Bronchial epithelial cell (primary cell): ENCODE data around the gene ERP44. TPM values are rescaled to one million over a fixed set of nuclear protein-coding genes. Genes with fewer than 3 reads are reported as not detected.
"Not testable (repeated sequence)": the region's sequence is repeated elsewhere in the genome, so short reads cannot be mapped to it uniquely, and the experiment has no call there.

ENCODE experiments used
- DNase-seq: peaks from one replicate; pipeline ENCODE4 v3.0.0-alpha.2; 2010; ENCODE audit warnings: low read depth
- FAIRE-seq: peaks from 2 replicates; lab custom pipeline; 2011; peaks lifted over from hg19 to GRCh38; lab: Jason Lieb, UNC
- H3K27me3 ChIP-seq: 2 replicates; pipeline ENCODE4 v1.5.1; 2011; ENCODE audit warnings: low read length; ENCODE audit not compliant: control insufficient read depth, insufficient read depth
- H3K36me3 ChIP-seq: 2 replicates; pipeline ENCODE4 v1.5.1; 2011; ENCODE audit warnings: low read length; ENCODE audit not compliant: control insufficient read depth, insufficient read depth
- H3K4me3 ChIP-seq: 2 replicates; pipeline ENCODE4 v1.5.1; 2011; ENCODE audit warnings: mild to moderate bottlenecking, low read depth, low read length, control low read depth
- CTCF ChIP-seq: IDR thresholded peaks from 2 replicates; pipeline ENCODE4 v1.5.1; 2011; ENCODE audit warnings: mild to moderate bottlenecking, moderate library complexity, low read length, control low read depth, inconsistent platforms; ENCODE audit not compliant: insufficient read depth, severe bottlenecking
- total RNA-seq: library from RNA; depleted of rRNA; stranded (reverse); fragments of >200 nt; gene quantifications from 2 replicates; pipeline ENCODE4 v1.2.1, GENCODE V29; 2014

Gene ERP44
- total RNA-seq, 1 donor from 2014 or later: 6.6 TPM

GRCh38 chr9:100096378-100096916, 2.4 kb downstream of the ERP44 start:
- Histone ChIP-seq H3K4me3 (no peak overlapping the region), H3K36me3 (peaks cover 1% of the 10 kb centered on the region), H3K27me3 (no peaks in the 10 kb centered on the region)
- DNase-seq (no peak), FAIRE-seq (no peak)
- no peak for TF ChIP-seq CTCF

- DNase-seq, H3K36me3 ChIP-seq, FAIRE-seq, H3K4me3 ChIP-seq, H3K27me3 ChIP-seq: not testable (repeated sequence)
Measured at GRCh38 chr9:100094411-100094810, 4.4 kb downstream of the ERP44 start.

- DNase-seq (no peak), FAIRE-seq (no peak)
- Histone ChIP-seq H3K4me3 (no peak overlapping the region), H3K36me3 (no peaks in the 10 kb centered on the region), H3K27me3 (no peaks in the 10 kb centered on the region)
- TF ChIP-seq CTCF: no peak
Measured at GRCh38 chr9:100092066-100092465, 6.7 kb downstream of the ERP44 start.

- TF ChIP-seq CTCF: no peak
- FAIRE-seq: no peak
- Histone ChIP-seq H3K4me3 (no peak overlapping the region), H3K36me3 (no peaks in the 10 kb centered on the region), H3K27me3 (no peaks in the 10 kb centered on the region)
- DNase-seq: no peak
Measured at GRCh38 chr9:100091650-100092049, 7.2 kb downstream of the ERP44 start.

GRCh38 chr9:100090880-100091279, 7.9 kb downstream of the ERP44 start:
- TF ChIP-seq CTCF: no peak
- Histone ChIP-seq H3K27me3 (no peaks in the 10 kb centered on the region), H3K4me3 (no peak overlapping the region), H3K36me3 (no peaks in the 10 kb centered on the region)
- FAIRE-seq: no peak
- DNase-seq: no peak

GRCh38 chr9:100088202-100088601, 10.6 kb downstream of the ERP44 start:
- no peak for TF ChIP-seq CTCF
- FAIRE-seq (no peak), DNase-seq (peak; percentile 66)
- Histone ChIP-seq H3K36me3 (no peaks in the 10 kb centered on the region), H3K27me3 (no peaks in the 10 kb centered on the region), H3K4me3 (no peak overlapping the region)
